Liver (tissue), 9 donors: Measurements from ENCODE around the gene IL24. TPM values are rescaled to one million over a fixed set of nuclear protein-coding genes. Genes with fewer than 3 reads are reported as not detected.

Experiments
- DNase-seq: peaks from one replicate; pipeline ENCODE4 v3.0.0-alpha.2; 2017; ENCODE audit warnings: low spot score
- H3K27ac ChIP-seq, 2 donors: one replicate each; pipeline ENCODE4 v1.7.0; 2013; ENCODE audit warnings: inconsistent platforms in 2 of 2, low read length in 2 of 2, control low read depth in 1 of 2, low read depth in 1 of 2, mild to moderate bottlenecking in 1 of 2
- H3K27me3 ChIP-seq, 4 donors: one replicate each; pipeline versions ENCODE4 v1.6.1 to v1.7.0; 2013; ENCODE audit warnings: low read length in 3 of 4, inconsistent platforms in 1 of 4, mild to moderate bottlenecking in 1 of 4, moderate library complexity in 1 of 4; ENCODE audit not compliant: control insufficient read depth in 4 of 4, insufficient read depth in 4 of 4
- H3K36me3 ChIP-seq, 4 donors: one replicate each; pipeline versions ENCODE4 v1.6.1 to v1.7.0; 2013; ENCODE audit warnings: low read length in 3 of 4, mild to moderate bottlenecking in 3 of 4, low read depth in 1 of 4, moderate library complexity in 1 of 4; ENCODE audit not compliant: control insufficient read depth in 4 of 4, insufficient read depth in 3 of 4
- H3K4me1 ChIP-seq, 4 donors: one replicate each; pipeline versions ENCODE4 v1.6.1 to v1.7.0; 2013; ENCODE audit warnings: low read length in 3 of 4, mild to moderate bottlenecking in 3 of 4, moderate library complexity in 1 of 4; ENCODE audit not compliant: control insufficient read depth in 4 of 4, insufficient read depth in 4 of 4
- H3K4me3 ChIP-seq, 3 donors: one replicate each; pipeline versions ENCODE4 v1.6.1 to v1.7.0; 2013; ENCODE audit warnings: low read length in 3 of 3, control low read depth in 1 of 3, low read depth in 1 of 3, mild to moderate bottlenecking in 1 of 3
- H3K9ac ChIP-seq, 2 donors: one replicate each; pipeline ENCODE4 v1.7.0; 2013; ENCODE audit warnings: low read length in 2 of 2, mild to moderate bottlenecking in 2 of 2, moderate library complexity in 2 of 2, control low read depth in 1 of 2, low read depth in 1 of 2
- H3K9me3 ChIP-seq, 4 donors: one replicate each; pipeline versions ENCODE4 v1.6.1 to v1.7.0; 2013; ENCODE audit warnings: low read length in 3 of 4; ENCODE audit not compliant: control insufficient read depth in 4 of 4
- ATF3 ChIP-seq: IDR thresholded peaks from 2 replicates; pipeline ENCODE4 v1.6.1; 2016; ENCODE audit warnings: antibody characterized with exemption
- CTCF ChIP-seq: fragments of 150-350 bp; IDR thresholded peaks from 2 replicates; pipeline ENCODE4 v1.5.1; 2017; ENCODE audit warnings: improper control_type of control experiment, low read depth, low read length; ENCODE audit not compliant: missing input control
- EGR1 ChIP-seq, 2 donors: IDR thresholded peaks; 2 replicates each; pipeline ENCODE4 v1.6.1; 2016 to 2018; ENCODE audit warnings: antibody characterized with exemption in 2 of 2, low read depth in 2 of 2
- FOXA1 ChIP-seq: IDR thresholded peaks from 2 replicates; pipeline ENCODE4 v1.6.1; 2016; ENCODE audit warnings: antibody characterized with exemption
- FOXA2 ChIP-seq: IDR thresholded peaks from 2 replicates; pipeline ENCODE4 v1.6.1; 2016; ENCODE audit warnings: antibody characterized with exemption
- GABPA ChIP-seq, 2 donors: IDR thresholded peaks in 1 of 2; conservative IDR thresholded peaks in 1 of 2; 2 replicates each; pipeline ENCODE4 v1.6.1; 2016; ENCODE audit warnings: antibody characterized with exemption in 2 of 2, mild to moderate bottlenecking in 1 of 2, moderate library complexity in 1 of 2
- HNF4A ChIP-seq, 2 donors: conservative IDR thresholded peaks; 2 replicates each; pipeline ENCODE4 v1.6.1; 2016; ENCODE audit warnings: antibody characterized with exemption in 2 of 2, mild to moderate bottlenecking in 2 of 2
- HNF4G ChIP-seq: IDR thresholded peaks from 2 replicates; pipeline ENCODE4 v1.6.1; 2016; ENCODE audit warnings: antibody characterized with exemption
- JUND ChIP-seq, 2 donors: IDR thresholded peaks; 2 replicates each; pipeline ENCODE4 v1.6.1; 2016; ENCODE audit warnings: antibody characterized with exemption in 2 of 2
- NR2F2 ChIP-seq: IDR thresholded peaks from 2 replicates; pipeline ENCODE4 v1.6.1; 2016; ENCODE audit warnings: antibody characterized with exemption
- RAD21 ChIP-seq, 2 donors: IDR thresholded peaks; 2 replicates each; pipeline ENCODE4 v1.6.1; 2016; ENCODE audit warnings: antibody characterized with exemption in 2 of 2, mild to moderate bottlenecking in 2 of 2
- REST ChIP-seq: IDR thresholded peaks from 2 replicates; pipeline ENCODE4 v1.6.1; 2016; ENCODE audit warnings: antibody characterized with exemption, mild to moderate bottlenecking
- RXRA ChIP-seq, 2 donors: IDR thresholded peaks; 2 replicates each; pipeline ENCODE4 v1.6.1; 2017 to 2018; ENCODE audit warnings: antibody characterized with exemption in 2 of 2, mild to moderate bottlenecking in 1 of 2
- SP1 ChIP-seq: IDR thresholded peaks from 2 replicates; pipeline ENCODE4 v1.6.1; 2018; ENCODE audit warnings: antibody characterized with exemption, mild to moderate bottlenecking
- TAF1 ChIP-seq: conservative IDR thresholded peaks from 2 replicates; pipeline ENCODE4 v1.6.1; 2016; ENCODE audit warnings: antibody characterized with exemption, mild to moderate bottlenecking
- YY1 ChIP-seq: IDR thresholded peaks from 2 replicates; pipeline ENCODE4 v1.6.1; 2016; ENCODE audit warnings: antibody characterized with exemption, mild to moderate bottlenecking
- ZBTB33 ChIP-seq: IDR thresholded peaks from 2 replicates; pipeline ENCODE4 v1.6.1; 2016; ENCODE audit warnings: antibody characterized with exemption
- WGBS: extraction: QIAGEN DNeasy Blood & Tissue Kit; methylation state at CpG from one replicate; pipeline ENCODE4 v1.1.7; 2013; 5-methylcytosine and 5-hydroxymethylcytosine counted together
- polyA plus RNA-seq, 2 donors: library from polyadenylated mRNA; stranded (reverse) in 1 of 2; unstranded in 1 of 2; fragments of 200-250 nt in 1 of 2; fragments of >200 nt in 1 of 2; fragmentation: Nextera tagmentation in 1 of 2; extraction: Ambion mirVana in 1 of 2; gene quantifications; one replicate each; pipeline versions ENCODE4 v1.2.1 to v1.2.3, GENCODE V29; 2013 to 2015
- total RNA-seq, 2 donors: library from RNA; depleted of rRNA; stranded (reverse); fragments of >200 nt; gene quantifications; one replicate each; pipeline ENCODE4 v1.2.3, GENCODE V29; 2014
- TF ChIP-seq, protein P1 (sequence below): IDR thresholded peaks from 2 replicates; pipeline ENCODE4 v1.6.1; 2016; ENCODE audit warnings: antibody characterized with exemption
- donor health status: healthy.
- donor health status: healthy.
- donor health status: healthy.
- donor health status: healthy.
- donor health status: healthy.

IL24 gene
- total and polyA plus RNA-seq, 4 donors, result 0.13 TPM; not detected in 3

DNA sequence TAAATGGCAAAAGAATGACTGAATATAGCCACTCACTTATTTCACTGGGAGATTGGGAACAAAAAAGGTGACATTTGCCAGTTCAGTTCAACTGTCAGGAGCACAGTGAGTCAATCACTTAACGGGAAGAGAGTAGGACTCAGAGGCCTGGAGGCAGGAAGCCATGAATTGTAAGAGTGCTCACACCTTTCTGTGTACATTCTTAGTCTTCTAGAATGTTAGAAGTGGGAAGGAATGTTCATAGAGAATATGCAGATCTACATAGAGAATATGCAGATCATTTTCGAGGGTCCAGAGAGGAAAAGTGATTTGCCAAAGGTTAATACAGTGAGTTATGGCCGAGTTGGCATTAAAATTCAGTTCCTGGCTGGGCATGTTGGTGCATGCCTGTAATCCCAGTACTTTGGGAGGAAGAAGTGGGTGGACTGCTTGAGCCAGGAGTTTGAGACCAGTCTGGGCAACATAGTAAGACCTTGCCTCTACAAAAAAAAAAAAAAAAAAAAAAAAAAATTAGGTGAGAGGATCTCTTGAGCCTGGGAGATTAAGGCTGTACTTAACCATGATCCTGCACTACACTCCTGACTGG is 23.5 kb upstream of the IL24 start:
- H3K9me3 ChIP-seq, result peaks cover 6 to 8% (median 7%) of the 10 kb centered on the region in 4 donors
- no peak overlapping the region for H3K4me3 ChIP-seq
- H3K9ac ChIP-seq, result no peak overlapping the region
- H3K36me3 ChIP-seq, result no peaks in the 10 kb centered on the region
- no peak for DNase-seq
- TF ChIP-seq FOXA1 (no peak), FOXA2 (no peak), REST (no peak), HNF4G (no peak), YY1 (no peak), NR2F2 (no peak), JUND (IDR thresholded peaks at IDR 0.05) (no peak), SP1 (no peak), CTCF (no peak), RAD21 (IDR thresholded peaks at IDR 0.05) (no peak), ZBTB33 (no peak), HNF4A (conservative IDR thresholded peaks at IDR 0.05) (no peak), RXRA (IDR thresholded peaks at IDR 0.05) (no peak), ATF3 (no peak), TAF1 (no peak), EGR1 (IDR thresholded peaks at IDR 0.05; ENCODE audit: low read depth in 2 of 2) (no peak), GABPA (IDR thresholded peaks at IDR 0.05 in 1 of 2, conservative IDR thresholded peaks at IDR 0.05 in 1 of 2) (no peak)
- TF ChIP-seq, protein P1, sequence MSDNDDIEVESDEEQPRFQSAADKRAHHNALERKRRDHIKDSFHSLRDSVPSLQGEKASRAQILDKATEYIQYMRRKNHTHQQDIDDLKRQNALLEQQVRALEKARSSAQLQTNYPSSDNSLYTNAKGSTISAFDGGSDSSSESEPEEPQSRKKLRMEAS, result no peak
- H3K27me3 ChIP-seq, result no peaks in the 10 kb centered on the region
- no peaks in the 10 kb centered on the region for H3K4me1 ChIP-seq
- no peak overlapping the region for H3K27ac ChIP-seq
- WGBS, result 91% methylated on average over 3 of the region's 3 CpGs
